H1 (cell line): Measurements from ENCODE around the gene ZDHHC1. TPM values are rescaled to one million over a fixed set of nuclear protein-coding genes. Genes with fewer than 3 reads are reported as not detected.

Experiments used
- CTCF ChIA-PET: fragments of 300-600 bp; sonication (Branson Sonifier 250); formaldehyde crosslinking; loops from one replicate; lab custom pipeline; 2021; ENCODE audit not compliant: partially characterized antibody; lab: Charles Lee
- POLR2A ChIA-PET: fragments of 300-600 bp; sonication (Branson Sonifier 250); formaldehyde crosslinking; loops from one replicate; lab custom pipeline; 2021; ENCODE audit warnings: inconsistent platforms; ENCODE audit not compliant: partially characterized antibody; lab: Charles Lee
- DNase-seq, 2 experiments: peaks; one replicate each; pipeline versions ENCODE4 v3.0.0 to v3.0.0-alpha.2; 2010 to 2022; ENCODE audit warnings: low spot score in 2 of 2, low read depth in 1 of 2, mixed read lengths in 1 of 2
- FAIRE-seq: peaks from 2 replicates; lab custom pipeline; 2011; peaks lifted over from hg19 to GRCh38; lab: Jason Lieb, UNC
- H2AFZ ChIP-seq: 2 replicates; pipeline ENCODE4 v1.8.1; 2012; ENCODE audit warnings: low read length, inconsistent platforms
- H2AK5ac ChIP-seq: 2 replicates; pipeline ENCODE4 v1.6.1; 2013; ENCODE audit warnings: low read depth, low read length
- H2BK120ac ChIP-seq: replicated peaks from 2 replicates; pipeline ENCODE3; 2013; ENCODE audit warnings: low read depth, low read length, inconsistent platforms
- H2BK12ac ChIP-seq: 2 replicates; pipeline ENCODE4 v1.6.1; 2013; ENCODE audit warnings: low read depth, low read length
- H2BK15ac ChIP-seq: 2 replicates; pipeline ENCODE4 v1.6.1; 2013; ENCODE audit warnings: low read length
- H2BK20ac ChIP-seq: 2 replicates; pipeline ENCODE4 v1.6.1; 2013; ENCODE audit warnings: low read length
- H2BK5ac ChIP-seq: 2 replicates; pipeline ENCODE4 v1.6.1; 2013; ENCODE audit warnings: low read depth, low read length
- H3K14ac ChIP-seq: 2 replicates; pipeline ENCODE4 v1.6.1; 2013; ENCODE audit warnings: inconsistent platforms; ENCODE audit not compliant: insufficient read length
- H3K18ac ChIP-seq: 2 replicates; pipeline ENCODE4 v1.6.1; 2013; ENCODE audit warnings: low read length; ENCODE audit errors: extremely low read depth
- H3K23ac ChIP-seq: 2 replicates; pipeline ENCODE4 v1.6.1; 2013; ENCODE audit warnings: inconsistent platforms; ENCODE audit not compliant: insufficient read length
- H3K23me2 ChIP-seq: 2 replicates; pipeline ENCODE4 v1.6.1; 2013; ENCODE audit warnings: low read depth, low read length
- H3K27ac ChIP-seq: 2 replicates; pipeline ENCODE4 v1.6.1; 2011; ENCODE audit warnings: low read depth, low read length, inconsistent platforms
- H3K27me3 ChIP-seq, 4 experiments: replicated peaks in 1 of 4; 1 replicate in 1 of 4; 2 replicates in 3 of 4; pipeline versions ENCODE4 v1.6.1 to v1.8.1; 2011 to 2013; ENCODE audit warnings: low read length in 3 of 4, mild to moderate bottlenecking in 3 of 4, inconsistent platforms in 2 of 4, mixed read lengths in 2 of 4, moderate library complexity in 1 of 4; ENCODE audit not compliant: control insufficient read depth in 3 of 4, insufficient read depth in 3 of 4; ENCODE audit errors: extremely low read depth in 1 of 4
- H3K36me3 ChIP-seq, 4 experiments: 2 replicates each; pipeline versions ENCODE4 v1.6.1 to v1.8.1; 2011 to 2013; ENCODE audit warnings: mild to moderate bottlenecking in 4 of 4, low read length in 3 of 4, moderate library complexity in 2 of 4, control low read depth in 1 of 4, inconsistent platforms in 1 of 4; ENCODE audit not compliant: insufficient read depth in 4 of 4, control insufficient read depth in 2 of 4
- H3K4ac ChIP-seq: replicated peaks from 2 replicates; pipeline ENCODE3; 2013; ENCODE audit warnings: low read length, low read depth, mixed read lengths, inconsistent platforms; ENCODE audit not compliant: insufficient read length
- H3K4me1 ChIP-seq, 4 experiments: replicated peaks in 1 of 4; 1 replicate in 1 of 4; 2 replicates in 3 of 4; pipeline versions ENCODE4 v1.6.1 to v1.8.1; 2011 to 2013; ENCODE audit warnings: low read length in 3 of 4, inconsistent platforms in 2 of 4, mixed read lengths in 1 of 4; ENCODE audit not compliant: insufficient read depth in 4 of 4, control insufficient read depth in 3 of 4
- H3K4me2 ChIP-seq, 2 experiments: 2 replicates each; pipeline versions ENCODE4 v1.6.1 to v1.8.1; 2011 to 2013; ENCODE audit warnings: low read depth in 2 of 2, low read length in 2 of 2, control low read depth in 1 of 2, inconsistent platforms in 1 of 2, mild to moderate bottlenecking in 1 of 2; ENCODE audit not compliant: insufficient read depth in 1 of 2
- H3K4me3 ChIP-seq, 4 experiments: fragments of 200-600, 300-600 bp in 1 of 4; sonication (generic), shearing (Covaris generic), sonication (Bioruptor Twin) in 1 of 4; 2 replicates each; pipeline versions ENCODE4 v1.5.1 to v1.8.1; 2011 to 2016; ENCODE audit warnings: low read length in 4 of 4, low read depth in 3 of 4, control low read depth in 2 of 4, inconsistent platforms in 2 of 4, mild to moderate bottlenecking in 2 of 4, mixed read lengths in 1 of 4, moderate library complexity in 1 of 4; ENCODE audit not compliant: insufficient read depth in 2 of 4; ENCODE audit errors: extremely low read depth in 1 of 4
- H3K56ac ChIP-seq: replicated peaks from 2 replicates; pipeline ENCODE3; 2013; ENCODE audit warnings: low read depth, mild to moderate bottlenecking, mixed read lengths, low read length, inconsistent platforms; ENCODE audit not compliant: insufficient read length
- H3K79me1 ChIP-seq: 2 replicates; pipeline ENCODE4 v1.6.1; 2013; ENCODE audit warnings: low read depth, low read length, control low read depth
- H3K79me2 ChIP-seq, 2 experiments: 2 replicates each; pipeline versions ENCODE4 v1.6.1 to v1.8.1; 2012 to 2013; ENCODE audit warnings: low read length in 2 of 2, mild to moderate bottlenecking in 2 of 2, inconsistent platforms in 1 of 2; ENCODE audit not compliant: insufficient read depth in 2 of 2, control insufficient read depth in 1 of 2
- H3K9ac ChIP-seq, 4 experiments: replicated peaks in 1 of 4; 1 replicate in 1 of 4; 2 replicates in 3 of 4; pipeline versions ENCODE4 v1.6.1 to v1.8.1; 2011 to 2013; ENCODE audit warnings: low read depth in 3 of 4, low read length in 3 of 4, control low read depth in 2 of 4, mild to moderate bottlenecking in 2 of 4, moderate library complexity in 2 of 4, inconsistent platforms in 1 of 4; ENCODE audit errors: extremely low read depth in 1 of 4
- H3K9me3 ChIP-seq, 2 experiments: 2 replicates each; pipeline versions ENCODE4 v1.6.1 to v1.8.1; 2012 to 2013; ENCODE audit warnings: mild to moderate bottlenecking in 2 of 2, moderate library complexity in 2 of 2, control low read depth in 1 of 2, inconsistent platforms in 1 of 2, low read depth in 1 of 2, low read length in 1 of 2, mixed read lengths in 1 of 2; ENCODE audit not compliant: insufficient read depth in 2 of 2
- H4K20me1 ChIP-seq, 2 experiments: replicated peaks in 1 of 2; 2 replicates each; pipeline versions ENCODE3 to v1.8.1; 2011 to 2013; ENCODE audit warnings: inconsistent platforms in 2 of 2, low read length in 2 of 2, mild to moderate bottlenecking in 1 of 2; ENCODE audit not compliant: insufficient read depth in 2 of 2, control insufficient read depth in 1 of 2
- H4K5ac ChIP-seq: 2 replicates; pipeline ENCODE4 v1.6.1; 2013; ENCODE audit warnings: low read length, low read depth, mixed read lengths, inconsistent platforms; ENCODE audit not compliant: insufficient read length
- H4K8ac ChIP-seq: 2 replicates; pipeline ENCODE4 v1.8.0; 2013; ENCODE audit warnings: mild to moderate bottlenecking, moderate library complexity, low read length, inconsistent platforms; ENCODE audit not compliant: insufficient read depth; ENCODE audit errors: extremely low read depth
- H4K91ac ChIP-seq: replicated peaks from 2 replicates; pipeline ENCODE3; 2013; ENCODE audit warnings: low read length, mixed read lengths, inconsistent platforms; ENCODE audit not compliant: insufficient read length
- BACH1 ChIP-seq: IDR thresholded peaks from 2 replicates; pipeline ENCODE4 v1.6.1; 2012; ENCODE audit warnings: low read length, improper control_type of control experiment
- CHD1 ChIP-seq: IDR thresholded peaks from 2 replicates; pipeline ENCODE4 v1.6.1; 2012; ENCODE audit warnings: low read depth, low read length, improper control_type of control experiment
- FOSL1 ChIP-seq: IDR thresholded peaks from 2 replicates; pipeline ENCODE4 v1.6.1; 2011; ENCODE audit warnings: mild to moderate bottlenecking, low read depth, low read length, moderate library complexity; ENCODE audit not compliant: insufficient read depth
- GABPA ChIP-seq: IDR thresholded peaks from 2 replicates; pipeline ENCODE4 v1.6.1; 2011; ENCODE audit warnings: mild to moderate bottlenecking, low read length, moderate library complexity, borderline replicate concordance; ENCODE audit not compliant: insufficient read depth
- RXRA ChIP-seq: IDR thresholded peaks from 2 replicates; pipeline ENCODE4 v1.6.1; 2011; ENCODE audit warnings: low read depth, mild to moderate bottlenecking, low read length, moderate library complexity; ENCODE audit not compliant: insufficient read depth
- SAP30 ChIP-seq: fragments of 300-600 bp; sonication (generic); IDR thresholded peaks from 2 replicates; pipeline ENCODE4 v1.7.1; 2012; ENCODE audit warnings: low read length, moderate library complexity, mild to moderate bottlenecking, inconsistent platforms; ENCODE audit not compliant: insufficient read depth, insufficient replicate concordance
- whole genome bisulfite sequencing, 2 experiments: shearing (Covaris generic) in 1 of 2; methylation state at CpG; one replicate each; pipeline versions ENCODE4 v1.1.6 to v1.1.7; 2013 to 2015; ENCODE audit warnings: low lambda C conversion rate in 2 of 2, mixed read lengths in 2 of 2, inconsistent platforms in 1 of 2, low coverage in 1 of 2, missing lambda C conversion rate in 1 of 2; ENCODE audit not compliant: insufficient replicate concordance in 2 of 2, insufficient coverage in 1 of 2, insufficient read length in 1 of 2; ENCODE audit errors: extremely low coverage in 1 of 2, missing lambda C conversion rate in 1 of 2; 5-methylcytosine and 5-hydroxymethylcytosine counted together
- polyA plus RNA-seq, 7 experiments: library from polyadenylated mRNA; depleted of rRNA in 3 of 7; stranded (reverse) in 5 of 7; unstranded in 2 of 7; fragments of >200 nt in 5 of 7; fragments of 200-250 nt in 2 of 7; gene quantifications; 1 replicate in 5 of 7; 2 replicates in 1 of 7; 4 replicates in 1 of 7; pipeline versions ENCODE4 v1.2.1 to v1.2.3, GENCODE V29; 2011 to 2013; ENCODE audit warnings: missing spikeins in 2 of 7, mixed read lengths in 2 of 7
- total RNA-seq: library from RNA; stranded (reverse); fragmentation: NEBNext Ultra II Directional; extraction: Animal tissue kit (Norgen Biotek cat#: 25700); gene quantifications from 2 replicates; pipeline ENCODE4 v1.2.1, GENCODE V29; 2021

Gene ZDHHC1
- total and polyA plus RNA-seq, 2 of the 8 experiments (the other 6 are each of a cell fraction or from before 2014, with no cell fraction given): 3.1 to 4.9 TPM

- no peak overlapping the region for H3K4ac ChIP-seq
- H3K14ac ChIP-seq: no peak overlapping the region
- no peak overlapping the region for H3K18ac ChIP-seq
- no peak overlapping the region for H3K4me3 ChIP-seq
- H3K36me3 ChIP-seq: peaks cover 0 to 5% (median 0%) of the 10 kb centered on the region in 4 experiments; a peak in 1 of 8 replicates
- no peak overlapping the region for H2BK15ac ChIP-seq
- no peak overlapping the region for H2AFZ ChIP-seq
- H3K56ac ChIP-seq: no peak overlapping the region
- ChIA-PET CTCF (interaction anchor here (1.5 to 28.6 kb wide), 3 partner anchors 5 to 47 kb away, joined by 3 to 683 read pairs (median 683); partner anchors contain the start of gene HSD11B2), POLR2A (no interaction called here)
- no peak overlapping the region for H3K4me2 ChIP-seq
- H4K5ac ChIP-seq: no peak overlapping the region
- WGBS, 2 experiments: 88% methylated on average over 2 of the region's 2 CpGs; no CpG with 5 or more reads in 1 of the 2 experiments
- H3K79me2 ChIP-seq: no peaks in the 10 kb centered on the region
- peaks cover 0 to 5% (median 3%) of the 10 kb centered on the region in 4 experiments; a peak in 5 of 7 replicates for H3K4me1 ChIP-seq
- no peak overlapping the region for H4K91ac ChIP-seq
- H4K20me1 ChIP-seq: peaks cover 2 to 5% of the 10 kb centered on the region in 2 experiments
- TF ChIP-seq FOSL1: no peak
- no peak for TF ChIP-seq RXRA
- TF ChIP-seq SAP30: no peak
- no peak for TF ChIP-seq GABPA
- TF ChIP-seq BACH1: no peak
- TF ChIP-seq CHD1: no peak
- H2BK5ac ChIP-seq: no peak overlapping the region
- no peak overlapping the region for H4K8ac ChIP-seq
- H3K27ac ChIP-seq: no peak overlapping the region
- FAIRE-seq (no peak), DNase-seq (no peak)
- no peaks in the 10 kb centered on the region for H3K23me2 ChIP-seq
- H2AK5ac ChIP-seq: no peak overlapping the region
- no peaks in the 10 kb centered on the region; the same call in 1 of the 2 replicates for H3K79me1 ChIP-seq
- no peak overlapping the region for H3K23ac ChIP-seq
- H2BK120ac ChIP-seq: no peak overlapping the region
- no peaks in the 10 kb centered on the region for H3K27me3 ChIP-seq
- no peak overlapping the region for H2BK20ac ChIP-seq
- no peak overlapping the region; a peak in 1 of 7 replicates for H3K9ac ChIP-seq
- H3K9me3 ChIP-seq: peaks cover 0 to 4% of the 10 kb centered on the region in 2 experiments; a peak in 1 of 4 replicates
- H2BK12ac ChIP-seq: no peak overlapping the region
These were observed 33.1 kb upstream of the ZDHHC1 start for GRCh38 chr16:67449336-67449735.
